Parathyroid adenoma (tissue), 2 donors: ENCODE data around the gene PKD1.

Experiments used
- H2AFZ ChIP-seq: fragments of 300-600 bp; sonication (generic); one replicate; pipeline ENCODE4 v1.7.0; 2017; ENCODE audit warnings: antibody characterized with exemption, mild to moderate bottlenecking
- H3K27ac ChIP-seq: fragments of 300-600 bp; sonication (generic); one replicate; pipeline ENCODE4 v1.7.0; 2017
- H3K27me3 ChIP-seq: fragments of 300-600 bp; sonication (generic); one replicate; pipeline ENCODE4 v1.7.0; 2017; ENCODE audit warnings: low read length; ENCODE audit not compliant: control insufficient read depth, insufficient read depth
- H3K36me3 ChIP-seq: fragments of 300-600 bp; sonication (generic); one replicate; pipeline ENCODE4 v1.7.0; 2017; ENCODE audit warnings: low read length; ENCODE audit not compliant: control insufficient read depth, insufficient read depth
- H3K4me1 ChIP-seq: fragments of 300-600 bp; sonication (generic); one replicate; pipeline ENCODE4 v1.7.0; 2017; ENCODE audit warnings: control low read depth
- H3K4me2 ChIP-seq: fragments of 300-600 bp; sonication (generic); one replicate; pipeline ENCODE4 v1.7.0; 2017; ENCODE audit warnings: low read length
- H3K4me3 ChIP-seq: fragments of 300-600 bp; sonication (generic); one replicate; pipeline ENCODE4 v1.7.0; 2017; ENCODE audit warnings: low read depth, low read length
- H3K79me2 ChIP-seq: fragments of 300-600 bp; sonication (generic); one replicate; pipeline ENCODE4 v1.7.0; 2017; ENCODE audit warnings: control low read depth
- H3K9ac ChIP-seq: fragments of 300-600 bp; sonication (generic); one replicate; pipeline ENCODE4 v1.7.0; 2017; ENCODE audit warnings: mild to moderate bottlenecking
- H3K9me3 ChIP-seq: fragments of 300-600 bp; sonication (generic); one replicate; pipeline ENCODE4 v1.7.0; 2017; ENCODE audit warnings: low read length; ENCODE audit not compliant: control insufficient read depth
- CTCF ChIP-seq: fragments of 300-600 bp; sonication (generic); IDR thresholded peaks from one replicate; pipeline ENCODE4 v1.7.0; 2017; ENCODE audit warnings: antibody characterized with exemption, mild to moderate bottlenecking
- donor health status: primary hyperparathyroidism.

Gene PKD1

GRCh38 chr16:2178321-2179106 is 42.8 kb upstream of the PKD1 start:
- H3K79me2 ChIP-seq, result no peaks in the 10 kb centered on the region
- H3K36me3 ChIP-seq, result no peaks in the 10 kb centered on the region
- H2AFZ ChIP-seq, result no peak overlapping the region
- H3K4me2 ChIP-seq, result no peak overlapping the region
- no peak overlapping the region for H3K27ac ChIP-seq
- TF ChIP-seq CTCF, result no peak
- no peaks in the 10 kb centered on the region for H3K27me3 ChIP-seq
- H3K4me3 ChIP-seq, result no peak overlapping the region
- H3K4me1 ChIP-seq, result no peaks in the 10 kb centered on the region
- no peaks in the 10 kb centered on the region for H3K9me3 ChIP-seq
- H3K9ac ChIP-seq, result no peak overlapping the region

GRCh38 chr16:2177561-2177960 is 41.9 kb upstream of the PKD1 start:
- no peaks in the 10 kb centered on the region for H3K27me3 ChIP-seq
- TF ChIP-seq CTCF, result no peak
- H3K9ac ChIP-seq, result no peak overlapping the region
- no peak overlapping the region for H3K4me3 ChIP-seq
- no peak overlapping the region for H3K4me2 ChIP-seq
- no peaks in the 10 kb centered on the region for H3K4me1 ChIP-seq
- H3K36me3 ChIP-seq, result no peaks in the 10 kb centered on the region
- no peak overlapping the region for H3K27ac ChIP-seq
- H2AFZ ChIP-seq, result no peak overlapping the region
- no peaks in the 10 kb centered on the region for H3K79me2 ChIP-seq
- no peaks in the 10 kb centered on the region for H3K9me3 ChIP-seq

GRCh38 chr16:2177101-2177500 is 41.4 kb upstream of the PKD1 start:
- no peak overlapping the region for H3K4me2 ChIP-seq
- no peak overlapping the region for H3K4me3 ChIP-seq
- H3K9me3 ChIP-seq, result no peaks in the 10 kb centered on the region
- no peak overlapping the region for H3K27ac ChIP-seq
- no peaks in the 10 kb centered on the region for H3K79me2 ChIP-seq
- TF ChIP-seq CTCF, result no peak
- no peak overlapping the region for H3K9ac ChIP-seq
- no peaks in the 10 kb centered on the region for H3K4me1 ChIP-seq
- H2AFZ ChIP-seq, result no peak overlapping the region
- no peaks in the 10 kb centered on the region for H3K27me3 ChIP-seq
- no peaks in the 10 kb centered on the region for H3K36me3 ChIP-seq

GRCh38 chr16:2176047-2176446 is 40.3 kb upstream of the PKD1 start:
- TF ChIP-seq CTCF, result no peak
- Histone ChIP-seq H3K4me3 (no peak overlapping the region), H3K4me1 (no peaks in the 10 kb centered on the region), H3K4me2 (no peak overlapping the region), H3K79me2 (no peaks in the 10 kb centered on the region), H2AFZ (no peak overlapping the region), H3K27me3 (no peaks in the 10 kb centered on the region), H3K36me3 (no peaks in the 10 kb centered on the region), H3K9ac (no peak overlapping the region), H3K27ac (no peak overlapping the region), H3K9me3 (no peaks in the 10 kb centered on the region)

- Histone ChIP-seq H3K27ac (no peak overlapping the region), H3K79me2 (no peaks in the 10 kb centered on the region), H3K36me3 (no peaks in the 10 kb centered on the region), H3K9me3 (no peaks in the 10 kb centered on the region), H3K4me1 (no peaks in the 10 kb centered on the region), H3K27me3 (no peaks in the 10 kb centered on the region), H2AFZ (no peak overlapping the region), H3K9ac (no peak overlapping the region), H3K4me2 (no peak overlapping the region), H3K4me3 (no peak overlapping the region)
- no peak for TF ChIP-seq CTCF
Measured at GRCh38 chr16:2175454-2175853, 39.8 kb upstream of the PKD1 start.
